Measurements from ENCODE around the gene TM9SF3.
A peak's percentile ranks its signal among the peaks of the same experiment; 100 is the strongest.

The TM9SF3 gene

DNA sequence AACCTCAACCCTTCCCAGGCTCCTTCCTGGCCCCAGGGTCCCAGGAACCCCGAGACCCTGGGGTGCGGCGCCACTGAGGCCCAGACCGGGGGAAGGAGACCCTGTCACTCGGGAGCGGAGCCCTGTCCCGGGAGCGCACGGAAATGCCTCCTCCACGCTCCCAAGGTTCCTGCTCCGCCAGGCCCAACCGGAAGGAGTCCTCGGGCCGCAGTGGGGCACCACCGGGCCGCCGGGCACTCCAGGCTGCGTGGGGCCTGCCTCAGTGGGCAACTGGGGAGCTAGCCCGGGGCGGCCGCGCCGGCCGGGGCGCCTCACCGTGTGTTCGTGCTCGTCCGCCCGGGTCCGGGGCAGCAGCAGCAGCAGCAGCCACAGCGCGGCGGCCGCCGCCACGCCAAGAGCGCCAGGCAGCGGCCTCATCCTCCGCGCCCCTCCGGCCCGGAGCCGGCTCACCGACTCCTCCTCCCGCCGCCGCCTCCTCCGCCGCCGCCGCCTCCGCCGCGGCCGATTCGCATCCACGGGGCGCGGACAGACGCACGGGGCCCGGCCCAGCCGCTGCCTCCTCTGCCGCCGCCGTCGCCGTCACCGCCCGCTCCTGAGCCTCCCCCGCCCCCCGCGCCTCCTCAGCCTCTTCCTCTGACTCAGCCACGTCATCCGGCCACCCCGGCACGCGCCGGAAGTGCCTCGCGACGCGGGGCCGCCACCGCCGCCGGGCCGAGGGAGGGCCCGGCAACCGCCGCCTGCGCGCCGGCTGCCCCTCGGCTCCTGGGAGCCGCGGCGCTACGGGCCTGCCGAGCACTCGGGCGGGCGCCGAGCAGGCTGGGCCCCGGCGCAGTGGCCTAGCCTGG is at the start of gene TM9SF3:
TM9SF3 (minus strand) TSS at position 594 of the 845 bp plus-strand sequence; CDS start at position 417, 177 bp downstream.
- DNase-seq = peak; percentile 36

DNA sequence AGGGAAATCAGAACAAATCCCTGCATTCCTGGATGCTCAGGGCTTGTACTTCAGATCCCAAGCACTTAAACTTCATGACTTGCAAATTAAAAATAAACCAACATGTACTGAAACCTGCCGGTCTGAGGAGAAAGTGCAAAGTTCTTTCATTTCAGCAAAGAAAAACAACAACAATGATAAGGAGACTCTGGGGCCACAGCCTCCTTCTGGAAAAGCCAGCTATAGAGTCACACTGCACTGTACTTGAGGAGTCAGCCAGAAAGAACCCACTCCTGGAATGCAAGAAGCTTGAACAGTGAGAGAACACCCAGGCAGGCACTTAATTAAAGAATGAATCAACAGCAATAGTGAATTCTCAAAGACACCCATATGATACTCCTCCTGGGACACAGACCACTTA is 49.7 kb upstream of the TM9SF3 start:
- no peak for DNase-seq

- no peak for DNase-seq
Measured at GRCh38 chr10:96632974-96633710, 46.3 kb upstream of the TM9SF3 start.

GRCh38 chr10:96627292-96627691 is 40.5 kb upstream of the TM9SF3 start:
- no peak for DNase-seq

DNA sequence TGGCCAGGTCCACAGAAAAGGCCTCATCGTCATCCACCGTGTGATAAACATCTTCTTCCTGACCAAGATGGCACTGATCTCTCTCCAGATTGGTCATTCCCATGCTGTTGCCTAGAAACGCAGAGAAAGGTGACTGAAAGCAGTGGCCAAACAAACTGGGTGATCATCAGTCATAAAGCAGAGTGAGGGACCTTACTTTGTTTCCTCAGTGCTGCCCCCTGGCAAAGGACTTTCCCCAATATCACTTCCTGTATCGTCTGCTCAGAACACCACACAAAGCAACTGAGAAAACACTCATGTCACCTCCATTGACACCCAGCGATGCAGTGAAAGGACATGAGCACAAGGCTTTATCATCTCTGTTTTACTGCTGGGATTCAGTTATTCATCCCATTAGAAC is 40.0 kb upstream of the TM9SF3 start:
- DNase-seq = no peak

GRCh38 chr10:96625173-96625572 is 38.4 kb upstream of the TM9SF3 start:
- DNase-seq = no peak

DNA sequence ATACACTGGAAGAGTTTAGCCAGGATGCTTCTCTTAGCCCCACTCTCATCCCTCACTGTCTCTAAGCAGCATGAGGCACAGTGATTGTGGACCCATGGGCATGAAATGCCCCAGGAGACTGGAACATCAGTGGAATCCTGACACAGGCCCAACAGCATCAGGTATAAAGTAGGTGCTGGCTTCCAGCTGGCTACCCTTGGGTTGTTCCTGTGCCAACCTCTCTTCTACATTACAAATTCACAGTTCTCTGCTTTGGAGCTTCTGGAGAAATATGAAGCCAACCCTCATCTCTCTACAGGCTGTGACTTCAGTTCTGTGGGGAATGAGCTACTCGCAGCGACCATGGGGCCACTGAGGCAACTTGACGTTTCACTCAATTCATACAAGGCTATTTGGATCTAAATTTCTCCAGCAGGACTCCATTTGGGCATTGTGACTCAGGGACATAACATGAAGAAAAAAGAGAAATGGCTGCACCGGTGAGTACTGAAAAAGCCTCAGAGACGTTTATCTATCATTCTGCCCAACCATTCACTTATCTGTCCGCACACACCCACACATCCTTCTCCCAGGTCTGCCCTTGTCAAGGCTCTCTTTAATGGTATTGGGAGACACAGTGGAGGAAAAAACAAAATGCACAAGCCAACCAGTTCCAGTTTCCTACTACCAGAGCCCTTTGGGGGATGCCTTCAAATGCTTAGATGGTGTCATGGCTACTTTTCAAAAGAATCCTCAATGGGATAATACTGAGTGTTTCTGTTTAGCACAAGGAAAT is 35.4 kb upstream of the TM9SF3 start:
- DNase-seq = no peak

DNA sequence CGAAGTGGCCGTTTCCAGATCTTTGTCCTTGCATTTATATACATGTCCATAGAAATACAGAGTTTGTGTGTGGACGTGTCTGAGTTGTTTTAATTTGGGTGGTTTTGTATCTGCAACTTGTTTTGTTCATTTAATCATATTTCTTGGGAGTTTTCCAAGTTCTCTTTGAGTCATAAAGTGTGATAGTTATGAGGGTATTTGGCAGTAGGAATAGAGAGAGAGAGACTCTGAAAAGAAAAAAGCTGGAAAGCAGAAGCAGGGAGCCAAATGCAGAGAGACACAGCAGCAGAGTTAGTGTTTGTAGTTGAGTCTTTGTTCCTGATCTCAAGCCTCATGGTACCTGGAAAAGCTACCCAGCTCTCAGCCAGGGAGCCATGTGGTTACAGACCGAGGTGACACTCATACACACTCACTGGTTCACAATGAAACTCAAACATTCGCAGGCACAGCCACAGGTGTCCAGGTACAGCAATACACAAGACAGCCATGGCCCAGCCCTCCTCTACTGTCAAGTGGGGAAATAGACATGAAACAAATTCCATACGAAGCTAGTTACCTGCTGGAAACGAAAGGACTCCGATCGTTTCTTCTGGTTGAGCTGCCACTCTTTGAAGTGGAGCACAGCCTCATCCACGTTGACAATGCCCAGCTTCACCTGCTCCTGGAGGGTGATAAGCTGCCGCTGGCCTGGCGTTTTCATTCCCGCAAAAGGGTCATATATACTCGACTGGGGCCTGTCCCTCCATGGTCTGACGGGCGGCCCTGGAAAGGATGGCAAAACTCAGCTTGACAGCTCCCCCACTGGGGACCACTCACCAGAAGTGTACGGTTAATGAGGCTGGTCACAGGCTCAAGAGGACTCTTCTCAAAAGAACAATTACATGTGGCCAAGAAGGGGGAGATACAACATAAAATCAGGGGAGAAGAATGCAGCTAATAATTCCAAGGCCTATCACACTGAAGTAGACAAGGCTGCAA is 33.3 kb upstream of the TM9SF3 start:
- no peak for DNase-seq

GRCh38 chr10:96619120-96619519 is 32.3 kb upstream of the TM9SF3 start:
- DNase-seq = no peak

DNA sequence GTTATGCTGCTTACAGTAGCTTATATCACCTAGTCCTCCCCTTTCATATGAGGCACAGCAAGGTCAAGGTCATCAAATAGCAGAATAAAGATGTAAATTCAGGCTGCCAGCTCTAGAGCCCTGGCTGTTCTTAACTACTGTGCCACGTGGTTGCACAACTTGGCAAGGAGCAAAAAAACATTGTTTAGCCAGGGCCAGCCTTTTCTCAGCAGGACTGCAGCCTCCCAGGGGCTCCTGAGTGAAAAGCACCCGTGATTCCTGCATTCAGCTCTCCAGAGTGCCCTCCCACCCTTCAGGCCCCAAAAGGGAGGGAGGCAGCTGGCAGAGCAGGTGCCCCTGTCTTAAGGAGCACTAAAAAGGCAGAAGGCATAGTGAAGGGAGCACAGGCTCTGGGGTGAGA is 31.8 kb upstream of the TM9SF3 start:
- peak; percentile 37 for DNase-seq

DNA sequence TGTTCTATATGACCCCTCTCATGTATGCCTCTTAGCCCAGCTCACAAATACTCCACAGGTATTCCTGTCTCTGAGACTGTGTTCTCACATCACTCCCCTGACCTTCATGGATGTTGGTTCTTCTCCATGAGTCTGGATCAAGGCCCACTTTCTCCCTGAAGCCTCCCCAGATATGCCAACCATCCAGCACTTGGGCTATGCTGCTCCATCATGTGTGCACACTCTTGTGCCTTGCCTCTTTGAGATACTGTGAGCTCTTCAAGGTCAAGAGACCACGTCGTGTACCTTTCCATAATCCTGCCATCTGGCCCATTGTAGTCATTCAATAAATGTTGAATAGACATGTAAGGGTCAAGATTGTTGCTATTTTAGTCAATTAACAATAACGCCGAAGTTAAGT is 30.1 kb upstream of the TM9SF3 start:
- no peak for DNase-seq

GRCh38 chr10:96614515-96614914 is 27.7 kb upstream of the TM9SF3 start:
- peak; percentile 58 for DNase-seq

DNA sequence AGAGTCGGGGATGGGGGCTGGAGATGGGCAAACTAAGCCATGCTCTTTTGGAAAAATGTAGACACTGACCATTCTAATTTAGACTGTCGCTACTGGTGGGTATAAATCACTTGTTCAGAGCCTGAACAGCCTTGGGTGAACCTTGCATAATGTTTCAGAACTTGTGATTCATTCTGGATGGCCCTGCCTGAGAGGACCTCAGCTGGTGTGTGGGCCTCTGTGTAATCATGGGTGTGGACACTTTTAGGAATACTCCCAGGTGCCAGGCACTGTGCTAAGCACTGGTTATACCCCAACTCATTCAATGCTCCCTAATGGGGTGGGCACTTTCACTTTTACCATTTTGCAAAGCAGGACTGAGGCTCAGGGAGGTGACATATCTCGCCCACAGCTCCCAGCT is 26.8 kb upstream of the TM9SF3 start:
- DNase-seq = no peak

DNA sequence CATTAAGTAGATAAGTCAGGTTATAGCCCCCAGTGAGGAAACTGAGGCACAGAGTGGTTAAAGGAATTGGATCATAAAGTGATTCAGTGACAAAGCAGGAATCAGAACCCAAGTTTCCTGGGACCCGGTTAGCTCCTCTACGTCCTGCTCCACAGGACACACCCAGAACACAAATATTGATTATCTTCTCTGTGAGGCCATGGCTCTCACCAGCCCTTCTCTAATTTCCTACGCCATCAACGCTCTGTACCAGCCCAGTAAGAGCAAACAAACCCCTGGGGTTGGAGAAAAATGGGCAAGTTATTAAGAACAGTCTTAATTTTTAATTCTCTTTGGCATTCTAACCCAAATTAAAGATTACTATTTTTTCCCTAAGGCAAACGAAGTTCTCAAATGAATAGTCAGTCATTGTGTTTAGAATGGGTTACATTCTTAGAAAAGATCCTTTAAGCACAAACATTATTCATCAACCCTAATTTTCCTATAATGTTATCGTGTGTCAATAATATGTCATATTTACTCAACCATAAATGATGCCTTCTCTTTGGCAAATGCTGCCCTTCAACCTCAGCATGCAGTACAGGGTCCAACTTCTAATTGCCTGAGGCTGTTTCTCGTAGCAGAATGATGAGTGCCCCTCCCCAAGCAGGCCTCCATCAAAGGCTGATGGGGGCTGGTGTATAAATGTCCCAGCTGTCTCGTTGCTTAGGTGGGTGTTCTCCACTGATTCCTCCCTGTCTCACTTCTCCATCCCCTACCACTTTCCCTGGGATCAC is 25.4 kb upstream of the TM9SF3 start:
- DNase-seq = no peak

GRCh38 chr10:96610817-96611216 is 24.0 kb upstream of the TM9SF3 start:
- no peak for DNase-seq

- no peak for DNase-seq
Measured at GRCh38 chr10:96609510-96609909, 22.7 kb upstream of the TM9SF3 start.

DNA sequence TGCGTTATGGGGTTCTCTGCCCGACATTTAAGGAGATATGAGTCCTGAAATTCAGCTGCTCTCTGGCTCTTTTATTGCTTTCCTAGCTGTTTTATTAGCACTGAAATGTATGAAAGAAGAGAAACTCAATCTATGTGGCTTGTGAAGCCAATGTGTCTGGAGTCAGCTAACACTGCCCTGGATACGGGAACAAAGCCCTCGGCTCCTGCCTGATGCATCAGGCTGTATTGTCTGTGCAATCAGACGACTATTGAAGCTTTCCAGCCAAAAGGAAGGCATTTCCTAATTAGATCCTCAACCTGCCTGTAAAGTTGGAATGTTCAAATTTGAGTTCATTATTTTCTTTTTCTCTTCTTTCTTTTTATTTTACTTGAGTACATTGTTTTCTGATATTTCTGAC is 22.0 kb upstream of the TM9SF3 start:
- DNase-seq = no peak

GRCh38 chr10:96608262-96608661 is 21.4 kb upstream of the TM9SF3 start:
- DNase-seq = no peak

DNA sequence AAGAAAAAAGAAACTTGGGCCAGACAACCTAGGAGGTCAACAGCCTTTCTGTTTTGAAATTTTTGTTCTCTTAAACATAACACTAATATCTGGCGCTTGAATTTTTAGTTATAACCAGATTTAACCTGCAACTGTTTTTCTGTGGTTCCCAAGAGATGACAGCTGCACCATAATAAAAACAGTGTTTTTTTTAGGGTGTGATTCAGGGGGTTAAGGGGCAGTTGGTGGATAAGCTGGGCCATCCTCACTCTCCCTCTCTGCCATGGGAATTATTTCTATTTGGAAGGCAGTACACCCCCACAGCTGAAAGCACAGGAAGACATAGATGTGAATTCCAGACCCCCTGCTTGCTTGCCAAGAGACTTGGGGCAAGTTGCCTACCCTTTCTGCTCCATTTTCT is 20.1 kb upstream of the TM9SF3 start:
- no peak for DNase-seq

- no peak for DNase-seq
Measured at GRCh38 chr10:96606216-96606615, 19.4 kb upstream of the TM9SF3 start.

GRCh38 chr10:96600337-96600736 is 13.5 kb upstream of the TM9SF3 start:
- no peak for DNase-seq
